Stimulated activated CD8-positive, alpha-beta memory T cell treated with anti-CD3 and anti-CD28 coated beads, Interleukin-15, amount 100 ng/mL, for 48 hours (primary cell): ENCODE results near the gene NASP.

Experiments
- DNase-seq, 2 donors: peaks; one replicate each; pipeline ENCODE4 v3.0.0-alpha.2; 2020; ENCODE audit warnings: low read depth in 2 of 2

The NASP gene

GRCh38 chr1:45583666-45584350 lies at the start of gene NASP:
Gene NASP (plus strand): TSS chr1:45584041. CDS start chr1:45584147, 106 bp downstream.
- peak; percentile 78 to 83 for DNase-seq

- DNase-seq = no peak
These were observed 47.7 kb upstream of the NASP start for GRCh38 chr1:45535988-45536766.

- no peak for DNase-seq
These were observed 47.0 kb upstream of the NASP start for GRCh38 chr1:45536886-45537285.

GRCh38 chr1:45541193-45541592 lies 42.6 kb upstream of the NASP start:
- DNase-seq = no peak

GRCh38 chr1:45542591-45542990 lies 41.2 kb upstream of the NASP start:
- DNase-seq = no peak

- peak; percentile 61 to 71 for DNase-seq
These were observed 40.0 kb upstream of the NASP start for GRCh38 chr1:45543581-45544417.

- DNase-seq = no peak
These were observed 39.3 kb upstream of the NASP start for GRCh38 chr1:45544530-45544929.

- DNase-seq = no peak
These were observed 38.8 kb upstream of the NASP start for GRCh38 chr1:45545019-45545493.

GRCh38 chr1:45545553-45546310 lies 38.1 kb upstream of the NASP start:
- no peak for DNase-seq

- DNase-seq = peak; percentile 85 to 88
These were observed 33.2 kb upstream of the NASP start, which contains the start of gene AKR1A1 for GRCh38 chr1:45550401-45551351. Gene AKR1A1 (plus strand): TSS chr1:45550826. CDS start chr1:45561795, 10,969 bp downstream.

GRCh38 chr1:45551684-45552083 lies 32.2 kb upstream of the NASP start:
- no peak for DNase-seq

- DNase-seq = no peak
These were observed 31.5 kb upstream of the NASP start for GRCh38 chr1:45552331-45552730.

GRCh38 chr1:45554198-45554597 lies 29.6 kb upstream of the NASP start:
- no peak for DNase-seq

GRCh38 chr1:45557422-45557944 lies 26.4 kb upstream of the NASP start:
- DNase-seq = no peak

- DNase-seq = no peak
These were observed 20.0 kb upstream of the NASP start for GRCh38 chr1:45563843-45564242.

GRCh38 chr1:45566722-45567121 lies 17.1 kb upstream of the NASP start:
- no peak for DNase-seq

GRCh38 chr1:45567911-45568310 lies 15.9 kb upstream of the NASP start:
- DNase-seq = no peak

- DNase-seq = no peak
These were observed 15.4 kb upstream of the NASP start for GRCh38 chr1:45568421-45568820.

GRCh38 chr1:45569571-45569961 lies 14.3 kb upstream of the NASP start:
- no peak for DNase-seq
